ENCODE results near the gene HNRNPC. TPM values are rescaled to one million over a fixed set of nuclear protein-coding genes. Genes with fewer than 3 reads are reported as not detected.
A peak's percentile ranks its signal among the peaks of the same experiment; 100 is the strongest.

Gene HNRNPC
- polyA plus RNA-seq, 2 of the 4 experiments (the other 2 are of a cell fraction) = 1,057 to 1,069 TPM

DNA sequence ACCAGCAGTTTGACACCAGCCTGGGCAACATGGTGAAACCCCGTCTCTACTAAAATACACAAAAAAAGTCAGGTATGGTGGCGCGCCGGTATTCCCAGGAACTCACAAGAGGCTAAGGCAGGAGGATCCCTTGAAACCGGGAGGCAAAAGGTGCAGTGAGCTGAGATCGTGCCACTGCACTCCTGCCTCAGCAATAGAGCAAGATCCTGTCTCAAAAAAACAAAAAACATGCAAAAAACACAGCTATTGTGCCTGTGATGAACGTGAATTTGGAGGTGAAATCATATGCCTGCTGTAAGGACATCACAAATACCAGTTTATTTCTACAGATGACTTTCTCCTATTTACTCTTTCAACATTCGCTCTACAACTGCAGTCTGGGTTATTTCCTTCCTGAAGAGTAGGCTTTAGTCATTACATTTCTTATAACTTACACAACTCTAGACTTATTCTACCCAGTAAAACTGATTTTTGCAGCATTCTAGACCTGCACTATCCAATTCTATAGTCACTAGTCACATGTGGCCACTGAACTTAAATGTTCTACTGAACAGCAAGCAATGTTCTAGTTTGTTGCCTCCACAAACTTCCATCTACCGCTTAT lies 48.3 kb downstream of the HNRNPC start:
- FAIRE-seq = no peak
- CTCF ChIA-PET = interaction anchor here (0.5 to 1.3 kb wide), 2 partner anchors 16 to 59 kb away, joined by 3 to 4 read pairs; partner anchors contain the start of gene RPGRIP1

GRCh38 chr14:21219561-21220111 lies 49.6 kb downstream of the HNRNPC start:
- Histone ChIP-seq H3K4me1 (peaks cover 60% of the 10 kb centered on the region), H3K4me2 (peak overlapping the region; percentile 20; the same call in 1 of the 3 replicates), H3K9me3 (no peaks in the 10 kb centered on the region), H3K27ac (no peak overlapping the region), H3K4me3 (no peak overlapping the region)
- no peak for ATAC-seq
- no peak for DNase-seq (ENCODE audit: low read depth in 1 of 2, low spot score in 1 of 2)
- ChIA-PET CTCF (no interaction called here), POLR2A (interaction anchor here (0.5 kb wide), 1 partner anchor 168 kb away, joined by 8 read pairs; no protein-coding TSS in a partner anchor)
- 71% methylated on average over 4 of the region's 4 CpGs for WGBS (ENCODE audit: missing lambda C conversion rate)
- no peak for TF ChIP-seq POLR2AphosphoS2 (conservative IDR thresholded peaks at IDR 0.05; ENCODE audit: low read length)
- no peak for TF ChIP-seq MAZ (IDR thresholded peaks at IDR 0.05; ENCODE audit: borderline replicate concordance, low read depth, low read length)
- TF ChIP-seq USF2 (IDR thresholded peaks at IDR 0.05) = no peak
- TF ChIP-seq EHF (CRISPR knock-in tag; IDR thresholded peaks at IDR 0.05) = no peak
- TF ChIP-seq NR3C1 (IDR thresholded peaks at IDR 0.05) = no peak
- TF ChIP-seq, protein P1, sequence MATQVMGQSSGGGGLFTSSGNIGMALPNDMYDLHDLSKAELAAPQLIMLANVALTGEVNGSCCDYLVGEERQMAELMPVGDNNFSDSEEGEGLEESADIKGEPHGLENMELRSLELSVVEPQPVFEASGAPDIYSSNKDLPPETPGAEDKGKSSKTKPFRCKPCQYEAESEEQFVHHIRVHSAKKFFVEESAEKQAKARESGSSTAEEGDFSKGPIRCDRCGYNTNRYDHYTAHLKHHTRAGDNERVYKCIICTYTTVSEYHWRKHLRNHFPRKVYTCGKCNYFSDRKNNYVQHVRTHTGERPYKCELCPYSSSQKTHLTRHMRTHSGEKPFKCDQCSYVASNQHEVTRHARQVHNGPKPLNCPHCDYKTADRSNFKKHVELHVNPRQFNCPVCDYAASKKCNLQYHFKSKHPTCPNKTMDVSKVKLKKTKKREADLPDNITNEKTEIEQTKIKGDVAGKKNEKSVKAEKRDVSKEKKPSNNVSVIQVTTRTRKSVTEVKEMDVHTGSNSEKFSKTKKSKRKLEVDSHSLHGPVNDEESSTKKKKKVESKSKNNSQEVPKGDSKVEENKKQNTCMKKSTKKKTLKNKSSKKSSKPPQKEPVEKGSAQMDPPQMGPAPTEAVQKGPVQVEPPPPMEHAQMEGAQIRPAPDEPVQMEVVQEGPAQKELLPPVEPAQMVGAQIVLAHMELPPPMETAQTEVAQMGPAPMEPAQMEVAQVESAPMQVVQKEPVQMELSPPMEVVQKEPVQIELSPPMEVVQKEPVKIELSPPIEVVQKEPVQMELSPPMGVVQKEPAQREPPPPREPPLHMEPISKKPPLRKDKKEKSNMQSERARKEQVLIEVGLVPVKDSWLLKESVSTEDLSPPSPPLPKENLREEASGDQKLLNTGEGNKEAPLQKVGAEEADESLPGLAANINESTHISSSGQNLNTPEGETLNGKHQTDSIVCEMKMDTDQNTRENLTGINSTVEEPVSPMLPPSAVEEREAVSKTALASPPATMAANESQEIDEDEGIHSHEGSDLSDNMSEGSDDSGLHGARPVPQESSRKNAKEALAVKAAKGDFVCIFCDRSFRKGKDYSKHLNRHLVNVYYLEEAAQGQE (IDR thresholded peaks at IDR 0.05) = no peak
- TF ChIP-seq EP300 (IDR thresholded peaks at IDR 0.05) = no peak
- TF ChIP-seq E2F6 (IDR thresholded peaks at IDR 0.05; ENCODE audit: borderline replicate concordance, low read depth) = no peak
- TF ChIP-seq FOXS1 (CRISPR knock-in tag; IDR thresholded peaks at IDR 0.05) = no peak
- no peak for TF ChIP-seq HMGXB4 (CRISPR knock-in tag; IDR thresholded peaks at IDR 0.05; ENCODE audit: borderline replicate concordance)
- FAIRE-seq = no peak

More for the DNA sequence above, 48.3 kb downstream of the HNRNPC start:
- Histone ChIP-seq H3K4me1 (peaks cover 59% of the 10 kb centered on the region), H3K4me3 (no peak overlapping the region), H3K9me3 (no peaks in the 10 kb centered on the region), H3K4me2 (no peak overlapping the region), H3K27ac (no peak overlapping the region)
- no peak for DNase-seq (ENCODE audit: low read depth in 1 of 2, low spot score in 1 of 2)
- no peak for TF ChIP-seq MAZ (IDR thresholded peaks at IDR 0.05; ENCODE audit: borderline replicate concordance, low read depth, low read length)
- no peak for TF ChIP-seq SMC3 (IDR thresholded peaks at IDR 0.05)
- TF ChIP-seq ZNF302 (CRISPR knock-in tag; IDR thresholded peaks at IDR 0.05) = no peak
- no peak for TF ChIP-seq USF2 (IDR thresholded peaks at IDR 0.05)
- TF ChIP-seq, protein P2, sequence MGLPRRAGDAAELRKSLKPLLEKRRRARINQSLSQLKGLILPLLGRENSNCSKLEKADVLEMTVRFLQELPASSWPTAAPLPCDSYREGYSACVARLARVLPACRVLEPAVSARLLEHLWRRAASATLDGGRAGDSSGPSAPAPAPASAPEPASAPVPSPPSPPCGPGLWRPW (IDR thresholded peaks at IDR 0.05) = no peak
- TF ChIP-seq GATA3 (IDR thresholded peaks at IDR 0.05; ENCODE audit: borderline replicate concordance) = no peak
- no peak for TF ChIP-seq NR3C1 (IDR thresholded peaks at IDR 0.05)
- TF ChIP-seq, protein P3, sequence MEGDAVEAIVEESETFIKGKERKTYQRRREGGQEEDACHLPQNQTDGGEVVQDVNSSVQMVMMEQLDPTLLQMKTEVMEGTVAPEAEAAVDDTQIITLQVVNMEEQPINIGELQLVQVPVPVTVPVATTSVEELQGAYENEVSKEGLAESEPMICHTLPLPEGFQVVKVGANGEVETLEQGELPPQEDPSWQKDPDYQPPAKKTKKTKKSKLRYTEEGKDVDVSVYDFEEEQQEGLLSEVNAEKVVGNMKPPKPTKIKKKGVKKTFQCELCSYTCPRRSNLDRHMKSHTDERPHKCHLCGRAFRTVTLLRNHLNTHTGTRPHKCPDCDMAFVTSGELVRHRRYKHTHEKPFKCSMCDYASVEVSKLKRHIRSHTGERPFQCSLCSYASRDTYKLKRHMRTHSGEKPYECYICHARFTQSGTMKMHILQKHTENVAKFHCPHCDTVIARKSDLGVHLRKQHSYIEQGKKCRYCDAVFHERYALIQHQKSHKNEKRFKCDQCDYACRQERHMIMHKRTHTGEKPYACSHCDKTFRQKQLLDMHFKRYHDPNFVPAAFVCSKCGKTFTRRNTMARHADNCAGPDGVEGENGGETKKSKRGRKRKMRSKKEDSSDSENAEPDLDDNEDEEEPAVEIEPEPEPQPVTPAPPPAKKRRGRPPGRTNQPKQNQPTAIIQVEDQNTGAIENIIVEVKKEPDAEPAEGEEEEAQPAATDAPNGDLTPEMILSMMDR (IDR thresholded peaks at IDR 0.05) = no peak
- TF ChIP-seq, protein P4, sequence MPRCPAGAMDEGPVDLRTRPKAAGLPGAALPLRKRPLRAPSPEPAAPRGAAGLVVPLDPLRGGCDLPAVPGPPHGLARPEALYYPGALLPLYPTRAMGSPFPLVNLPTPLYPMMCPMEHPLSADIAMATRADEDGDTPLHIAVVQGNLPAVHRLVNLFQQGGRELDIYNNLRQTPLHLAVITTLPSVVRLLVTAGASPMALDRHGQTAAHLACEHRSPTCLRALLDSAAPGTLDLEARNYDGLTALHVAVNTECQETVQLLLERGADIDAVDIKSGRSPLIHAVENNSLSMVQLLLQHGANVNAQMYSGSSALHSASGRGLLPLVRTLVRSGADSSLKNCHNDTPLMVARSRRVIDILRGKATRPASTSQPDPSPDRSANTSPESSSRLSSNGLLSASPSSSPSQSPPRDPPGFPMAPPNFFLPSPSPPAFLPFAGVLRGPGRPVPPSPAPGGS (IDR thresholded peaks at IDR 0.05) = no peak
- 0 out of 6 replicates have a peak, but pooled peaks of 1 of the 2 experiments have one; percentile 30 for ATAC-seq
- 85% methylated on average over 9 of the region's 9 CpGs for WGBS (ENCODE audit: missing lambda C conversion rate)
- POLR2A ChIA-PET = no interaction called here
